ENCODE results near the gene HYAL3. TPM values are rescaled to one million over a fixed set of nuclear protein-coding genes. Genes with fewer than 3 reads are reported as not detected.

HYAL3 gene
- total and polyA plus RNA-seq, 2 of the 13 experiments (the other 11 are each of a cell fraction or from before 2014, with no cell fraction given), result 5.5 to 10.4 TPM

DNA sequence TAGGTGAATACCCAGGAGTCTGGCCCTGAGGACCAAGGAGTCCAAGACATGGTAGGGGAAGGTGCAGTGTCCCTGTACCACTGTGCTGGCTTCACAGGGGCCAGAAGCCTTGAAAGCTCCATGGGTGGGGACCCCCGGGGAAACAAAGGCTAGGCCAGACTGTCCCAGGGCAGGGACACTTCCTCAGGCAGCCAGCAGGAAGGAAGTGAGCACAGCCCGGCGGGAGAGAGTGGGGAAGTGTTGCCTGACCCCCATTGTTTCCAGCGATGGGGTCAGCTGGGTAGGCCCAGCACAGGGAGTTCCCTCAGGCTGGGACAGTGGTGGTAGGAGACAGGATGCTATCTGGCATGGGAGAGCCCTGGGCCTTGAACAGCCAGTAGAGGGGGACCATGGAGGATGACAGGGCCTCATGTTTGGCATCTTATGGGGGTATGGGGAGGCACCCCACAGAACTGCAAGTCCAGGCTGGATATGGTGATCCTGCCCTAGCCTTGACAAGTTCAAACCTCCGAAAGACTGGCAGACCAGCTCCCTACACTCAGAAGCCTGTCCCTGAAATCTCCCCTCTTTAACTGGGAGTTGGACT is 24.5 kb upstream of the HYAL3 start:
- POLR2A ChIA-PET, result interaction anchor here (0.7 to 13.0 kb wide), 10 partner anchors 13 to 66 kb away, joined by 3 to 222 read pairs (median 6); partner anchors contain the start of genes CYB561D2, HYAL1, HYAL3 and IFRD2
- Histone ChIP-seq H4K20me1 (ENCODE audit: insufficient read depth, low read length) (no peaks in the 10 kb centered on the region), H3K9ac (ENCODE audit: insufficient read depth, low read depth, low read length) (peak overlapping the region; percentile 7; the same call in 1 of the 2 replicates), H3K4me2 (ENCODE audit: low read depth, low read length) (peak overlapping the region; percentile 94; the same call in 1 of the 2 replicates), H3K4me3 (replicated peaks in 1 of 3; ENCODE audit: insufficient read depth in 1 of 3, low read depth in 2 of 3, low read length in 3 of 3) (peak overlapping the region in 1 of 3 experiments; percentile 17; a peak in 1 of 6 replicates), H3K27me3 (ENCODE audit: control insufficient read depth in 1 of 2, insufficient read depth in 2 of 2, low read length in 2 of 2) (no peaks in the 10 kb centered on the region; a peak in 1 of 5 replicates), H3K4me1 (ENCODE audit: insufficient read depth, low read length) (peaks cover 69% of the 10 kb centered on the region), H3K9me3 (ENCODE audit: low read length) (no peaks in the 10 kb centered on the region), H3K79me2 (ENCODE audit: insufficient read depth, low read length) (peaks cover 35% of the 10 kb centered on the region), H3K27ac (ENCODE audit: extremely low read length, insufficient read depth, low read length) (peak overlapping the region; percentile 100), H3K36me3 (replicated peaks in 1 of 2; ENCODE audit: control insufficient read depth in 1 of 2, insufficient read depth in 2 of 2, low read length in 2 of 2) (peaks cover 3 to 21% of the 10 kb centered on the region in 2 experiments; a peak in 4 of 5 replicates), H2AFZ (ENCODE audit: low read length) (no peak overlapping the region)
- no TSS peak for BruUV-seq (replicated peaks)
- CTCF ChIA-PET (ENCODE audit: low intra/inter-chr PET ratio, low total read pairs), result interaction anchor here (1.1 to 1.5 kb wide), 4 partner anchors 21 to 66 kb away, joined by 4 to 14 read pairs (median 7); partner anchors contain the start of genes HYAL1 and IFRD2
- in situ Hi-C loops (cut with HindIII; ENCODE audit: extremely low pct_ligation_motif_present, low pct_unique_long_range_greater_than_20kb), result loop anchor here (5.0 kb wide), 1 partner anchor 61 kb away; no protein-coding TSS in a partner anchor
- DNase-seq (ENCODE audit: low spot score) (no peak), ATAC-seq (no peak), FAIRE-seq (no peak)
- intact Hi-C loops (cut with micrococcal nuclease; ENCODE audit: unreplicated experiment), result loop anchor here (1.0 kb wide), 2 partner anchors 20 to 49 kb away; partner anchors contain the start of gene HYAL1
- 62% methylated on average over 3 of the region's 5 CpGs for WGBS (ENCODE audit: low lambda C conversion rate)
- no peak for TF ChIP-seq GABPA (IDR thresholded peaks at IDR 0.05; ENCODE audit: low read depth, low read length)
- TF ChIP-seq GABPA (CRISPR knock-in tag; IDR thresholded peaks at IDR 0.05; ENCODE audit: low read depth), result 0 out of 2 replicates have a peak, but pooled peaks have one; percentile 10
- TF ChIP-seq ZNF562 (CRISPR knock-in tag; IDR thresholded peaks at IDR 0.05; ENCODE audit: borderline replicate concordance), result no peak
- 0 out of 2 replicates have a peak, but pooled peaks have one; percentile 6 for TF ChIP-seq ZNF274 (CRISPR knock-in tag; IDR thresholded peaks at IDR 0.05)
- TF ChIP-seq ZNF280B (CRISPR knock-in tag; IDR thresholded peaks at IDR 0.05; ENCODE audit: borderline replicate concordance), result no peak
- TF ChIP-seq JUNB (CRISPR knock-in tag; IDR thresholded peaks at IDR 0.05; ENCODE audit: borderline replicate concordance), result no peak
- TF ChIP-seq KDM1A (CRISPR knock-in tag; IDR thresholded peaks at IDR 0.05), result no peak
- no peak for TF ChIP-seq SOX13 (IDR thresholded peaks at IDR 0.05)
- TF ChIP-seq SOX13 (CRISPR knock-in tag; conservative IDR thresholded peaks at IDR 0.05 in 1 of 2, IDR thresholded peaks at IDR 0.05 in 1 of 2), result 0 out of 4 replicates have a peak, but pooled peaks of 1 of the 2 experiments have one; percentile 6
- TF ChIP-seq, protein P1, sequence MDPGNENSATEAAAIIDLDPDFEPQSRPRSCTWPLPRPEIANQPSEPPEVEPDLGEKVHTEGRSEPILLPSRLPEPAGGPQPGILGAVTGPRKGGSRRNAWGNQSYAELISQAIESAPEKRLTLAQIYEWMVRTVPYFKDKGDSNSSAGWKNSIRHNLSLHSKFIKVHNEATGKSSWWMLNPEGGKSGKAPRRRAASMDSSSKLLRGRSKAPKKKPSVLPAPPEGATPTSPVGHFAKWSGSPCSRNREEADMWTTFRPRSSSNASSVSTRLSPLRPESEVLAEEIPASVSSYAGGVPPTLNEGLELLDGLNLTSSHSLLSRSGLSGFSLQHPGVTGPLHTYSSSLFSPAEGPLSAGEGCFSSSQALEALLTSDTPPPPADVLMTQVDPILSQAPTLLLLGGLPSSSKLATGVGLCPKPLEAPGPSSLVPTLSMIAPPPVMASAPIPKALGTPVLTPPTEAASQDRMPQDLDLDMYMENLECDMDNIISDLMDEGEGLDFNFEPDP (CRISPR knock-in tag; conservative IDR thresholded peaks at IDR 0.05), result 0 out of 2 replicates have a peak, but pooled peaks have one; percentile 54
- no peak for TF ChIP-seq NCOR1 (IDR thresholded peaks at IDR 0.05; ENCODE audit: borderline replicate concordance, low read length)
- TF ChIP-seq, protein P2, sequence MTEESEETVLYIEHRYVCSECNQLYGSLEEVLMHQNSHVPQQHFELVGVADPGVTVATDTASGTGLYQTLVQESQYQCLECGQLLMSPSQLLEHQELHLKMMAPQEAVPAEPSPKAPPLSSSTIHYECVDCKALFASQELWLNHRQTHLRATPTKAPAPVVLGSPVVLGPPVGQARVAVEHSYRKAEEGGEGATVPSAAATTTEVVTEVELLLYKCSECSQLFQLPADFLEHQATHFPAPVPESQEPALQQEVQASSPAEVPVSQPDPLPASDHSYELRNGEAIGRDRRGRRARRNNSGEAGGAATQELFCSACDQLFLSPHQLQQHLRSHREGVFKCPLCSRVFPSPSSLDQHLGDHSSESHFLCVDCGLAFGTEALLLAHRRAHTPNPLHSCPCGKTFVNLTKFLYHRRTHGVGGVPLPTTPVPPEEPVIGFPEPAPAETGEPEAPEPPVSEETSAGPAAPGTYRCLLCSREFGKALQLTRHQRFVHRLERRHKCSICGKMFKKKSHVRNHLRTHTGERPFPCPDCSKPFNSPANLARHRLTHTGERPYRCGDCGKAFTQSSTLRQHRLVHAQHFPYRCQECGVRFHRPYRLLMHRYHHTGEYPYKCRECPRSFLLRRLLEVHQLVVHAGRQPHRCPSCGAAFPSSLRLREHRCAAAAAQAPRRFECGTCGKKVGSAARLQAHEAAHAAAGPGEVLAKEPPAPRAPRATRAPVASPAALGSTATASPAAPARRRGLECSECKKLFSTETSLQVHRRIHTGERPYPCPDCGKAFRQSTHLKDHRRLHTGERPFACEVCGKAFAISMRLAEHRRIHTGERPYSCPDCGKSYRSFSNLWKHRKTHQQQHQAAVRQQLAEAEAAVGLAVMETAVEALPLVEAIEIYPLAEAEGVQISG (CRISPR knock-in tag; IDR thresholded peaks at IDR 0.05), result no peak
- TF ChIP-seq SRY (CRISPR knock-in tag; IDR thresholded peaks at IDR 0.05), result 0 out of 2 replicates have a peak, but pooled peaks have one; percentile 52
- no peak for TF ChIP-seq ZNF75D (CRISPR knock-in tag; IDR thresholded peaks at IDR 0.05; ENCODE audit: borderline replicate concordance)
- no peak for TF ChIP-seq NCOA5 (CRISPR knock-in tag; IDR thresholded peaks at IDR 0.05)
